Retinal pigment epithelial cell (primary cell): ENCODE results near the gene MBOAT1.

Source experiments
- DNase-seq: peaks from one replicate; pipeline ENCODE4 v3.0.0-alpha.2; 2010; ENCODE audit warnings: low read depth
- H3K4me3 ChIP-seq: 2 replicates; pipeline ENCODE4 v1.5.1; 2011; ENCODE audit warnings: mild to moderate bottlenecking, low read length, control low read depth, moderate library complexity
- CTCF ChIP-seq: conservative IDR thresholded peaks from 2 replicates; pipeline ENCODE4 v1.5.1; 2011; ENCODE audit warnings: low read depth, low read length, control low read depth, inconsistent platforms

Gene MBOAT1

GRCh38 chr6:20126102-20126752 lies 86.0 kb downstream of the MBOAT1 start:
- H3K4me3 ChIP-seq: no peak overlapping the region
- no peak for DNase-seq
- TF ChIP-seq CTCF: no peak

DNA sequence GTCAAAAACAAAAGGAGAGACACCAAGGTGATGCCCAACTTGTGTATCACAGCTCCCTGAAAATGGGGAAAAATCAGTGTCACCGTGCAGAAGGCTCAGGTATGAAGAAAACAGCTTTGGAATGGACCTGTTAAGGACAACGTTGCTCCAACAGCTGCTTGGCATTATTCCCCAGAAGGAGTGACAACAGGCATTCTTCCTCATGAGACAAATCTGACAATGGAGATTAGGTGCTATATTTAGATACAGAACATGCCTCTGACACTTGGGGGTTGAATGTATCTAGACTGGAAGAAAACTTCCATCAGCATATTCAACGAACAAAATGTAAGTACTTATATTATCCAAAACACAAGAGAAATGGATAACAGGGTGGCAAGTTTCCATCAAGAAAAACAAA lies 87.7 kb downstream of the MBOAT1 start:
- TF ChIP-seq CTCF: no peak
- DNase-seq: no peak
- no peak overlapping the region for H3K4me3 ChIP-seq

DNA sequence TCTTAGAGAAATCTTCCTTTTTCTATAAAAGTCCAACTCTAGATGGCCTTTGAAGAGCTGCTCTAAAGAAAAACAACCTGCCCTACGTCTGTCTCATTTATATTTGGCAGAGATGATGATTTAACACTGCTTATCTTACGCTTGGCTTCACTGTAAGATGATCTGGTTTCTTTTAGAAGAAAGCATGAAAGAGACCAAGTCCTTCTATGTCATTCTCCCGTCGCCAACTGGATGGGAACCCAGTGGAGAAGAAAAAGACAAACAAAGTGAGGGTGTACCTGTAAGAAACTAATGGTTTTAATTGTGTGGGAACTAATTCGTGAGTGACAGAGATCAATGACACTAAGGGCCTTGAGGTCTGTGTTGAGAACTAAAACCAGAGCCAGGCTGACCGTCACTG lies 92.8 kb downstream of the MBOAT1 start:
- no peak for DNase-seq
- H3K4me3 ChIP-seq: no peak overlapping the region
- no peak for TF ChIP-seq CTCF

DNA sequence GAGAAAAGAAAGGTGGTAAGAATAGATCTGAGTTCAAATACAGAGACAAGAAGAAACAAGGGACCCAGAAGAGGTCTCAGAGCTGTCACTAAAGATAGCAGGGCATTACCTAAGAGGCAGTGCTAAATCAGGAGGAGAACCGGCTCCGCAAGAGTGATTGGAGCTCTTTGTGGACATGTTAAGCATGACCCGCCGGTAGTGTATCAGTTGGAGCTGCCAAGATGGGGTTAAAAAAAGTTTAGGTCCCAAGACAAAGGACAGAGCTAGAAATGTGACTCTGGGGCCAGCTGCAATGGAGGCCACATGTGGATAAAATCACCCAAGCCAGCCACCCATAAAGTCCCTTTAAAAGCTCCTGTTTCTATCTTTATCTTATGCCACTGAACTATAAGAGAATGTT lies 93.4 kb downstream of the MBOAT1 start:
- no peak for TF ChIP-seq CTCF
- H3K4me3 ChIP-seq: no peak overlapping the region
- DNase-seq: no peak

DNA sequence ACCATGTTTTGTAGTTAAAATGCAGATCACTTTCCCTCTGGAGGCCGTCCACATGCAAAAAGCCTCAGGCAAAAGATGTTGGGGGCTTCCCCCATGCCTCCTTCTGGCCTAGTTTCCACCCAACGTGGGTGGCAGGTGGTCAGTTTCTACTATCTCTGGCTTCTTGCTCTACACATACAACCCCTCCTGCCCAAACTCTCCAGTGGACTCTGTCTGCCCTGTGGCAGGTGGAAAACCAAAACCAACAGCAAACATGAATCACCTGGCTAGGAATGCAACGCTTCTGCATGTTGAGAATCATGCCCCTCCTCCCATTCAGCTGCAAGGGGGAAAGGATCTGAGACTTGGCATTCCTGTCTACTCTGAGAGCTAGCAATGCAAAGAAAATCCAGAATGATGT lies 94.8 kb downstream of the MBOAT1 start:
- DNase-seq: peak; percentile 4
- TF ChIP-seq CTCF: no peak
- no peak overlapping the region for H3K4me3 ChIP-seq

DNA sequence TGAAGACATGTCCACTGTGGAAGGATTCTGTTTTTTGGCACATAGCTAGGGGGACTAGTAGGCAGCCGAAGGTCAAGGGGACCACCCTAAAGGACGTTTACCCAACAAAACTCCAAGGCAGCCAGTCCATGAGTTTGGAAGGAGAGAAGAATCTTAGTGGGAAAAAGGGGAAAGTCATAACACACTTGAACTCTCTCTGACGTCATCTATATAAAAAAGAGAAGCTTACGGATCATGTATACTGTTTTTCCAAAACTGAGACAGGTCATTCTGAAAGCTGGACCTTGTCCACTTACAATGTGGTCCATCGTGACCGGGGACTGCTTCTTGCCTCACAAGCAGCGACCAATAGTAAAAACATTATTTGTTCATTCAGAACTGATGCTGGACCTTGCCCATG lies 95.5 kb downstream of the MBOAT1 start:
- no peak overlapping the region for H3K4me3 ChIP-seq
- no peak for DNase-seq
- no peak for TF ChIP-seq CTCF

DNA sequence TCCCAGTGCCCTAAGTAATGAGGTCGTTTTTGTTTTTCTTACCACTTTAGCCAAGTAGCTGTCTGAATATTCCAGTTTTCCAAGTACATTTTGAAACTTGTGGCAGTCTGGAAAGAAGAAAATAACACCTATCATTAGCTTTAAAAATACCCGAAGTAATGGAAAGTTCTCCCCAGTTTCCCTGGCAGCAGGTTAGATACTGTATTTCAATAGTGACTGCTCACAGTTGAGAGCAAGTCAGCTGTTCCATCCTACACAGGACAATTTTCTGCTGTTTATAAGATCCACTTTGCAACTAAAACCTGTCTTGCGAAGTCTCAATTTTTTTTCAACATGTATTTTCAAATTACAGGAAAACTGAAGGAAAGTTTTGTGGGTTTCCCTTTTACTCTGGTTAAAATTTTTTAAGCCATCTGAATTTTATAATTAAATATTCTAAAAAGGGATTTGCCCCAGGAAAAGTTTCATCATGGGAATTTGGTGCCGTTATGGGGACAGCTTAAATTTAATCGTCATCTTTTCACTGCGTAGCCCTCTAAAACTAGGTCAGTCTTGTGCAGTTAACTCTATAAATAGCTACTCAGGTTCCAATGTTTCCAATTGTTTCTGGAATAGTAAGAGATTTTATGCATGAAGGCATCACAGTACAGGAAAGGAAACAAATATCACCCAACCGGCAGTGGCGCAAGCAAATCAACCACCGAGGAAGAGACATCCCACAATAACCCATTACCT lies 96.9 kb downstream of the MBOAT1 start:
- TF ChIP-seq CTCF: no peak
- DNase-seq: no peak

More for the DNA sequence above, 96.9 kb downstream of the MBOAT1 start:
- no peak overlapping the region for H3K4me3 ChIP-seq
